Hematopoietic multipotent progenitor cell treated with erythropoietin and hydrocortisone succinate and interleukin-3 and kit ligand, for 15 days (in vitro differentiated cells): ENCODE measurements around the gene TMEM245.
"Not testable (repeated sequence)": the region's sequence is repeated elsewhere in the genome, so short reads cannot be mapped to it uniquely, and the experiment has no call there.

ENCODE experiments used
- DNase-seq: peaks from one replicate; pipeline ENCODE4 v3.0.0-alpha.2; 2015; ENCODE audit warnings: low spot score

Gene TMEM245

DNA sequence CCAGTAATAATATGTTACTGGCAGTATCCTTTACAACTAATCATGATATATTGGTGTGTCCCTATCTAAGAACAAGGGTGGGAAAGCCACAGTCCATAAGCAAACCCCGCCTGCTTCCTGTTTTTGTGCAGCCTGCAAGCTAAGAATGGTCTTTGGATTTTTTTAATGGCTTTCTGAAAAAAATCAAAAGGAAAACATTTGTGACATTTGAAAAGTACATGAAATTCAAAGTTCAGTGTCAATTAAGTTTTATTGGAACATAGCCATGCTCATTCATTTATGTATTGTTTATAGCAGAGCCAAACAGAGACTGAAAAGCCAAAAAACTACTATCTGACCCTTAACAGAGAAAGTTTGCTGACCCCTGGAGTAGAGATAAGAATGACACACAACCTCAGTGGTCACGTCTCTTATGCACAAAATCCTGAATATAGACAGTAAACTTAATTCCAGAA is 12.8 kb upstream of the TMEM245 start:
- no peak for DNase-seq

DNA sequence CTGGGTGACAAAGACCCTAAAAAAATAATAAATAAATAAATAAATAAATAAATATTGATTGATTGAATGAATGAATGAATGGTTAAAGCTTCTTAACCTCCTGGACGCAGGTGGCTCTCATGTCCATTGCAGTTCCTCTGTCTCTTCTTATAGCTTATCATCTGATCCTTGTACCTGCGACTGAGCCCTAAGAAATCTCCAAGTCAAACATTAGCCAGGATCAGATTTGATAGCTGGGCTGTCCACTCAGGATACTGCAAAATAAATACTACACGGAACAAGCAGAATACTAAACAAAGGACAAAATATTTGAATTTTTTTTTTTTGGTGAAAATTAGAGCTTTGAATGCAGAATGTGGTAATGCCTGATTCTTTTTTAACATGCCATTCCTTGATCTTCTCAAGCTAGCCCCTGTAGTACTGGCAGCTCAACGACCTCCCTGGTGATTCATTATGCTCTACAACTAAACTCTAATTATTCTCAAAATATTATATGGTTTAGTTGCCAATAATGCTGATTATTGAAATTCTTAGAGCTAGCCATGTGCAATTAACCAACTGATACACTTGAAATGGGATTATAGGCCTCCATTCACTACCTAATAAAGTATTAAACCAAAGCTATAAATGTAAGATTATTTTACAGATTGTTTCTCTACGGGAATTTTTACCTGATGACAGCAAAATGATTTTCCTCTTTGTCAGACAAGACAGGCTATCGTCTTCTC is 9.9 kb upstream of the TMEM245 start:
- DNase-seq = no peak

DNA sequence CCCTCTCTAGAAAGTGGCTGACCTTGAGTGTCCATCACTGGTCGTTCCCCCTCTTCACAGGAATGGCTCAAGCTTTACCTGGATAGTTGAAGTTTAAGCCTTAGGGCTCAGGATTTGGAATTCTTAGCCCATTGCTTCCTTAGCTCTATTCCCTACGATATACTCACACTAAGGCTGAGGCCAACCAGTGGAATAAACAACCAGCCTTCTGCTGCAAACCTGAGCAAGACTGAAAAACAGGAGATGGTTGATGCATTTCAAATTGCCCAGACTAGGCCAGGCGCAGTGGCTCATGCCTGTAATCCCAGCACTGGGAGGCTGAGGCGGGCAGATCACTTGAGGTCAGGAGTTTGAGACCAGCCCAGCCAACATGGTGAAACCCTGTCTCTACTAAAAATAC is 6.9 kb upstream of the TMEM245 start:
- not testable (repeated sequence) for DNase-seq

DNA sequence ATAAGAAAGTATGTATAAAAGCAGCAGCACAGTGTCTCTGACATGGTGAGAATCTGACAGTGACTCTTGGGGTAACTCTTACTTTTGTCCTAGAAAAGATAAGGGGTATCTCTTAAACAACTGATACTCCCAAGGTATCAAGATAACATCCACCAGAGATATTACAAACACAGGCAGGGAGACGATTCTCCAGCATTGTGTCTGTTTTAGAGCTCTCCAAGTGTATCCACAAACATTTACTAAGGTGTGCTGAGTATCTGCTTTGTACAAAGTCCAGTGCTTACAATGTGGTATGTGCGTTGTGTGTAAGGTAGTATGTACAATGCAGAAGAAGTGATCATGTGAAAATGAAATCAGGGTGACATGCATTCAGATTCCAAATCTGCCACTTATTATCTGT is 4.4 kb upstream of the TMEM245 start:
- DNase-seq = no peak

DNA sequence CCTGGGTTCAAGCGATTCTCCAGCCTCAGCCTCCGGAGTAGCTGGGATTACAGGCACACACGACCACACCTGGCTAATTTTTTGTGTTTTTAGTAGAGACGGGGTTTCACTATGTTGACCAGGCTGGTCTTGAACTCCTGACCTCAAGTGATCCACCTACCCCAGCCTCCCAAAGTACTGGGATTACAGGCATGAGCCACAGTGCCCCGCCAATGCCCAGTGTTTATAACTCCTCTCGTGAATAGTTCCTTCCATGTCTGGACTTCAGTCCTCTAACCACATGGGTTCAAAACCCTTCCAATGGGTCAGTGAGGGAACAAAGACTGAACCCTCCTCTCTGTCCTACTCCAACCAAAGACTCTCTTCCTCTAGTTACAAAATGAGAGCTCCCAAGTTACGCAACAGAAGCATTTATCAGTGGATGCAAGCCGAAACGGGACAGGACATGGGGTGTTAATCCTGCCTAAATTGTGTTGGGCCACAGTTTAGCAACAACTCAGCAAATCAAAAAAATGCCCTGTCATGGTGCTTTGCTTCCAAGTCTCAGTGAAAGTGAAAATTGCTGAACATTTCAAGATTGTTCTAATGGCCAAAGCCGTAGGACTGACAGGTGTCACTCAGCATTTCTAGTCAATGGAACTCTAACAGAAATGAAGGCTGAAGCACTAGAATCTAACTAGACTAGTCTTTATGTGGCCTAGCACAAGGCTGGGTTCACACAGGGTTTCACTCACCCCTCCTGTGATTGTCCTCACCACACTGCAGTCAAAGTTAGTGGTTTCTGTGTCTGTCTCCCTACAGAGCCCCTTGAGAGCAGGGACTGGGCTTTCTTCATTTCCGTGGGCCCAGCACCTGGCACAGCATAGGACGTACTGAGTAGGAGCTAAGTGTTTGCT is 3.2 kb upstream of the TMEM245 start:
- peak; percentile 89 for DNase-seq

DNA sequence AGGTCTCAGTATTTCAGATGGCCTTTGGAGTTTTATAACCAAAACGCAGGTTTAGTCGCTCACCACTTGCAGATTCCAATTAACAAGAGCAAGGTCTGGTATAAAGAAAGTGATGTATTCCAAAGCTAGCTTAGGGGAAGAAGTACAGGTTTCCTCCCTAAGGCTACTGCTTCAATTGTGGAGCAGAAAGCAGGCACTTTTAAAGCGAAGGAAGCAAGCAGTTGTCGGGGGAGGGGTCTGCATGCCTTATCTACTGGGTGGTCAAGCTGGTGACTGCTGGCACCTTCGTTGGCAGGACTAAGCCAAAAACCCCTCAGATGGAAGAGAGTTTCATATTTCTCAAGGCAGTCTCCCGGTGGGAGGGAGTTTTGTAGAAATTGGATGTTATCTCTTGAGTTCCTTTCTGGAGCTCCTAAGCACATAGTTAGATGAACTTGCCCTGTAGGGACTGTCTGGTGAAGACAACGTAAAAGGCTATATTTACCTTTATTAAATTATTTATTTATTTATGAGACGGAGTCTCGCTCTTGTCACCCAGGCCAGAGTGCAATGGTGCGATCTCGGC is 1.6 kb upstream of the TMEM245 start:
- DNase-seq = no peak

DNA sequence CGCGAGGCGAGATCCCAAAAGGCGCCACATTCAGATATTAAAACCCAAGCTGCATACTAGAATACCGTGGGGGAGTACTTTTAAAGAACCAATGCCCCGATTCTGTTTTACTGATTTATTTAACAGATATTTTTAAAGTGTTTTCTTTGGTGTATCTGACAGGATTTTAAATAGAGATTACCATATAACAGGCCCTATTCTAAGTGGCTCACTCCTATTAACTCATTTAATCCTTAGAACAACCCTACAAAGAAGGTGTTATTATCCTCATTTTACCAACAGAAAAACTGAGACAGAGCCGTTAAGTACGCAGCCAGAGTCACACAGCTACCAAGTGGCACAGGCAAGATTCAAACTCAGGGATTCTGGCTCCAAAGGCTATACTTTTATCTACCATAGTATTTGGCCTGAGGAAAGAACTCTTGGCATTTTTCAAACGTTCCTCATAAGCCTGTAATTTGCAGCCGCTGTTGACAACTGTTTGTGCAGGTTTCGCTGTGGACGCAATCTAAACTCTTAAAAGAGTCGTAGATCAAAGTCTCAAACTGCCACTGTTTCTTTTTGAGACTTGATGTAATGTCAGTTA is 550 bp upstream of the TMEM245 start:
- DNase-seq = no peak

DNA sequence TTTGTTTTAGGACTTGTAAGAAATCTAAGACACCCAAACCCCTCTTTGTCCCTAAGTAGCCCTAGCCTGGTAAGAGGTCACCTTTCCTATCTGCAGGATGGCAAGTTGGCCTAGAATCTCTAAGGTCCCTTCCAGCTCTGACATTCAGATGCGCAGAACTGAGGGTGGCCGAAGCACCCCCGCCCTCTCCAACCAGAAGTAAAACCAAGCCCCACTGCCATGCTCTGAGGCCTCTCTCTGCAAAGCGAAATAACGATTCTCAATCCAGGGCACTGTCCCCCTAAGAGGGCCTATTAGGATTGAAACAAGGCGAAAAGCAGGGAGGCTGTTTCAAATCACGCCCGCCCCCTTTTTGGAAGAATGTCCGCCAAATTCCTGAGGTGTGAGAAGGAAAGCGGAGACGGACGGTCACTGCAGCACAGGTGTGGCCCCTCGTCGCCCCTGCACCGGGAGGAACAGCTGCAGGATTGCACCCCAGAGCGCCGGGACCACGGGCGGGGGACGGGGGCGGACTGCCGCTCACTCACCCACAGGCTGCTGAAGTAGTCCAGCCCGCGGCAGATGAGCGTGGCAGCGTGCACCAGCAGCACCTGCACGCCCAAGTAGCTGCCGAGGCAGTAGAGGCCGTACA is 824 bp downstream of the TMEM245 start:
- DNase-seq = no peak

DNA sequence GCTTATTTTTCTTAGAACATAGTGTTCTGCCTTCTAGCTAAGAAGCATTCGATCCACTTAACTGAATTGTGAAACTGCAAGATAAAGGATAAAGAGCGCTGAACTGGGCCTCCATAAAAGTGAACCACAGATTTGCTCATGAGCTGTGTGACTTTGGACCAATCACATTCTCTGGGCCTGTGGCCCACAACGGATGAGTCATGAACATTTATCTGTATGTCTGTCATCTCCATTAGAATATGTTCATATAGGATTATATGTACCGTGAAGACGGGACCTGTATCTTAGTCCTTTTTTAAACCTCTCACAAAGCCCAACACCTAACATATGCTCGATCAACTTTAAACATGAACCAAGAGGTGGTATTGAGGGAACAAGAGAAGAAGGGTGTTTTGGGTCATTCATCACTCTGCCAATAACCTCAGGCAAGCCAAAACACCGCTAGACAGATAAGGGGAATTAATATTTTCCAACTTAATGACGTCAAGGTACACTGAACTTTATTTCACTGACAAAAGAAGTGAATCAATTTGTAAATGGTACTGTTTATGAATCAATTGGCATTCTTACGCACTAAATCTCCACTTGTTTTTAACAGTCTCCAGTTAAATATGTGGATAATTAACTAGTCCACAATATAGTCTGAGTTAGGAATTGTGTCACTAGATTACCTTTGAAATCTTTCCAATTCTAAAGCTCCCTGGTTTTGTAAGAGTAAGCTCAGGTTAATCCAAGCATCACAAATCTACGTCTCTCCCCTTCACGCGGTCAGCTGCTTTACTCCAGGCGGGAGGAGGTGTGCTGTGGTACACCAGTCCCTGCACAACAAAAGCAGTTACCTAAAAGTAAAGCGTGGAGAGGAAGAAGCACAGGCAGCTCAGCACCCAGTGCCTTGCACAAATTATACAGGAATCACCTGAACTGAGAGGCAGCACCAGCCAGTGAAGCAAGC is 1.6 kb downstream of the TMEM245 start:
- peak; percentile 91 for DNase-seq

DNA sequence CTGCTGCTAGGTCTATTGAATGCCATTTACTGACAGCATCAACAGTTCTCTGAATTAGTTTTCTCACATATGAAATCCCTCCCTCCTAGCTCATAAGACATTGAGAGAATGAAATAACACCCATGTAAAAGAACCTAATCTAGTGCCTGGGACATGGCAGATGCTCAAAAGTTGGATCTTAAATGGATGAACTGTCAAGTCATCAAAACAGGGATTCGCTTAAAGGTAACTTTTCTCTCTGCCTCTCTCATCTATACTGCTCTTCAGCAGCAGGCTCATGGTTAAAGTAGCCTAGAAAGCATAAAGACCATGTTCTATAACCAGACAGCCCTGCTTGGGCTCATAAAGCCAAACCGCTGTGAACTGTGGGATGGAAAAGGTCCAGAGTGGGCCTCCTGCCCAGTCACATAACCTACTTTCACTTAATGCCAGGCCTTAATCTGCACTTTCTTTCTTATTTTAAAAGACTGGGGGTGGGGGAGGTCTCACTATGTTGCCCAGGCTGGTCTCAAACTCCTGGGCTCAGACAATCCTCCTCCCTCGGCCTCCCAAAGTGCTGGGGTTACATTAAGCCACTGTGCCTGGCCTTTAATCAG is 3.7 kb downstream of the TMEM245 start:
- DNase-seq = no peak

DNA sequence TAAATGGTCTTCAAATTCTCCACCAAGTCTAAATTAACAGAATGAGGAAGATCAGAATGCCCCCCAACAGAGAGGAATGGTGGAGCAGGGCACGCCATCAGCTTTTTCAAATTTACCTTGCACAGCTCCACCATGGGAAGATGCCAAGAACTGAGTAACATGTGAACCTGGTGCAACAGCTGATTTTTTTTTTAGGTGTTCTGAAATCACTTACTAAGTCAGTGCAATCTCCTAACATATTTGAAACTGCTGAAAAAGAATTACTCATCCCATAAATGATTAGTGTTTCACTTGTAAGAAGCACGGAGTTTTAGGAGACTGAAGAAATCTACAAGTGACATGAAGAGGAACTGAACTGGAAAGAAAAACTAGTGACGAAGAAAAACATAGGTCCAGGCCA is 5.1 kb downstream of the TMEM245 start:
- no peak for DNase-seq

DNA sequence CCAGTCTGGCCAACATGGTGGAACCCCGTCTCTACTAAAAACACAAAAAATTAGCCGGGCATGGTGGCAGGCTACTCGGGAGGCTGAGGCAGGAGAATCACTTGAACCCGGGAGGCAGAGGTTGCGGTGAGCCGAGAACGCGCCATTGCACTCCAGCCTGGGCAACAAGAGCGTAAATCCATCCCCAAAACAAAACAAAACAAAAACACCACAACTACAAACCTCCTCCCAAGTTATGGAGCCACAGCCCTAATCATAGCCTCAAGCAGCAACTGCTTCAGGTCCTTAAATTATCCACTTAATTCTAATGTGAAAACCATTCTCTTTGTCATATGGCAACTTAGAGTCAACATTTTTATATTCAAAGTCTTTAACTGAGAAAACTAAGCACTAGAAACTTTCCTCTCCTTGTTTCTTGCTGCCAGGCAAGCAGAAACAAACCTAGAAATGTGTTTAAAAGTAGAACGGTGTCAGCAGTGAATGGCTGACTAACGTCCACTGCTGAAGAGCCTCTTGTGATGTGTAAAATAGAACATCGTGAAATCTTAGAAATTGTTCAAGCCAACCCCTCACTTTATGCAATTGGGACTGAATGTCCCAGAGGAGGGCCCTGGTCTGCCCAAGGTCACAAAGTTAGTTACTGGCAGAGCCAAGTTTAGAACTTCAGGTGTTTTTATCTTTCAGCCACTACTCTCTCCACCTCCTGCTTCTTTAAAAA is 5.7 kb downstream of the TMEM245 start:
- no peak for DNase-seq

DNA sequence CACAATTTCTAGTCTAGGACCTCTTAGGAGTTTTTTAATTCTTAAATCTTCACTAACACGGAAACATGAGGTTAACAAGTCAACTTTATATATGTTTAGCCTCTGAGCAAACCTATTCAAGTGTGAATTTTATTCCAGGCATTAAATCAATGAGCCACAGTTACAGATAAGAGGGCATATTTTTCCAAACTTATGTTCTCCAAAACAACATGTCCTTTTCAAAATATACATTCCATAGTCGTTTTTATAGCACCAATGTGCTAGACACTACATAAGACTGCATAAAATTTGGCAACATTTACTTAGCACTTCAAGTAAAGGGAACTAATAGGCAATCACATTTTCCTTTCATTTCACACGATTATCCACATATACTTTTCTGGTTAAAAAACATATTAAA is 6.5 kb downstream of the TMEM245 start:
- no peak for DNase-seq

DNA sequence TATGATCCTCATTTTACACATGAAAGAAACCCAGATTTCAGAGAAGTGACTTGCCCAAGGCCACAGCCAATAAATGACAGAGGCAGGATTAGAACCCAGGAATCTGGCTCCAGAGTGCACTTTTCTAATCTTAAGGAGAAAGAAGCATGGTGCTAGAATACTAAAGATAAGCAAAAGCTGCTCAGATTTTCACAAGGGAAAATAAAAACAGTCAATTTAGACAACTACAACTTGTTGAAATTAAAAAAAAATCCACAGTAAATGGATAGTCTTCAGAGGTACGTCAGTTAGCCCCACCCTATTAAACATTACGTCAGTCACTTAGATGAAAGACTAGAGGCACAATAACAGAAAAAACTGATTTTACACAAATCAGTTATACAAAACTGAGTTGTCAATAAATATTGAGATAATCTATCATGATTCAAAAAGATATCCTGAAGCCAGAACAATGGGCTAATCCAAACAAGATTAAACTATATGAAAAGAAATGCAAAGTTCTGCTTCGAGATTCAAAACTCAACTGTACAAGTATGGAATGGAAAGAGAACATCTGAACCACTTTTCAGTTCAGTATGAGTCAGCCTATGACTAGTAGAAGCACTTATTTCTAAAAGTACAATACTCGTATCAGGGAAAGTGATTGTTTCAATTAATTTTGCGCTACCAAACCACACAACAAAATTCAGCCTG is 9.3 kb downstream of the TMEM245 start:
- peak; percentile 54 for DNase-seq

DNA sequence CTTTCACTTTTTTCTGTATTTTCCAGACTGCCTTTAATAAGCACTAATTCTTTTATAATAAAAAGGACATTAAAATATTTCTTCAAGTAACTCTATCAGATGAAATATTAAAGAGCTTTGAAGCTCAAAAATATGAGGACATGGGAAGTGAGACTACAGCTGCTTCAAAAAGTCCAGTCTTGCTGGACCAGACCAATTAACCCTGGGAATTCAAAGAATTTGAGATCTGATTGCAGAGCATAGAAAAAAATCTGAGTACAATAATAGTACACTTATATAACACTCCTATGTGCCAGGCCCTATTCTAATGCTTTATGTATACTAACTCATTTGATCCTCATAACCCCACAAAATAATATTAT is 9.8 kb downstream of the TMEM245 start:
- DNase-seq = no peak

DNA sequence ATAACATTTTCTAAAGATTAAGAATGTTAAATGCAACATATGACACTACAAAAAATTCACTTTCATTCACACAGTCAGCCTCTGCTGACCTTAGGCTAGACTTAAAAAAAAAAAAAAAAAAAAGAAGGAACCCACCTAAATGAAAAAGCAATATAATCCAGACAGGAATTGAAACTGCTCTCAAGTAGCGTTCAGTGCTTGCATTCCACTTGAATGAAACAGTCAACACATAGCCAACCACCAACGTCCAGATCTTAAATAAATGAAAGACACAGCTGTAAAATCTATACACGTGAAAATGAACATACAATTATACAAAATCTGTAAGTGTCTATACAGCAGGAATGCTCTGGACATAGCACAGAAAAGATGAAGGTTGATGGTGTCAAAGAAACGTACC is 11.4 kb downstream of the TMEM245 start:
- DNase-seq = peak; percentile 22

DNA sequence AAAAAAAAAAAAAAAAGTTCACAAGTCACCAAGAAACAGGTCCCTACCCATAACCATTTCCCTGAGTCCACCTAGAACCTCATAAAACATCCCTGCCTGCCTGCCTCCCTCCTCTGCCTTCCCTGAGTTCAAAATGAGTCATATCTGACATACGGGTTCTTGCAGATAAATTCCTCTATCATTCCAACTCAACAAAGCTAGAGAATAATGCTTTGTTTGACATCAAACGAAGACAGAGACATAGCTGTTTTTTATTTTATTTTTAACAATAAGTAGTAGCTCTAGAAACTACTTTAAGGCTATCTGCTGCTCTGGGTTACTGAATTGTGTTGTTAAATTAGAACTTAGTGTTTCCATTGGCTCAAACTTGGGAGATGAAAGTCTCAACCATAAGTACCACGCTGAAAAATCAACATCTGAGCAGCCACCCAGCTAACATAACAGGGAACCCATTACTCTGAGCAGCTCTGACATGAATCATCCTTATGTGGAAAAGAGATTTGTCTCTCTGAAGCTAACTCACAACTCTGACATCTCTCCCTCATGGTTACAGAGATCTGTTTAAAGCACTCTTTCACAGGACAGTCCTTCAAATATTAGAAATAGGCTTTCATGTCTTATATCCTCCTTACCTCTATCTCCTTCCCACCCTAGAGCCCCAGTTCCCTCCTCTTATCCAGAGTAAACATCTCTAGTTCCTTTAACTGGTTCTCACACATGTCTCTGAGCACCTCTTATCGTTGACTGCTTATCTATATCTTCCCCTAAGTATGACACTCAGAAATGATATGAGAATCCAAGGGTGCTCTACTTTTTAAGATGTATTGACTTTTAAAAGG is 12.1 kb downstream of the TMEM245 start:
- peak; percentile 67 for DNase-seq

DNA sequence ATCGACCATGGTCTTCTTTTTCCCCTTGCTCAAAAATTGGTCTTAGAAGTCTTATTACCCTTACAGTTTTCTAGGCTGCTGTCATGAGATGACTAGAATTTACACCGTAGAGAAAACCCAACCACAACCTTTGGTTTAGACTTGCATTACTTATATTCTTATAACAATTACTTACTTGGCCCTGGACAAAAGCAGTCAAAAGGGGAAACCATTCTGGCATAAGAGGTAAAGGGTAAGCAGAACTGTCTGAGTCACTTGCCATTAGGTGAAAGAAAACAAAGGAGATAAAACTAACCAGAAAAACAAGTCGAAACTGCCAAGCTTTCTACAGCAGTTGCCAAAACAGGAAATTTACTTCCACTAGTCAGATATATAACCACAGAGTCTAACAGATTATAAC is 17.9 kb downstream of the TMEM245 start:
- DNase-seq = no peak
